Activated CD4-positive, alpha-beta T cell treated with anti-CD3 and anti-CD28 coated beads, Interleukin-2, amount 50 U/mL, for 16 hours (primary cell): ENCODE data around the gene ZNF343.
A peak's percentile ranks its signal among the peaks of the same experiment; 100 is the strongest.
"Not testable (repeated sequence)": the region's sequence is repeated elsewhere in the genome, so short reads cannot be mapped to it uniquely, and the experiment has no call there.

Experiments
- DNase-seq: peaks from one replicate; pipeline ENCODE4 v3.0.0-alpha.2; 2020

Gene ZNF343

GRCh38 chr20:2508631-2509467, at the start of gene ZNF343:
TSS of gene ZNF343 (minus strand) at chr20:2508915. CDS start at chr20:2493895, 15,020 bp downstream.
- peak; percentile 88 for DNase-seq

- no peak for DNase-seq
Observed at GRCh38 chr20:2557873-2558580, 49.3 kb upstream of the ZNF343 start.

GRCh38 chr20:2545594-2545993, 36.9 kb upstream of the ZNF343 start:
- no peak for DNase-seq

GRCh38 chr20:2544211-2544610, 35.5 kb upstream of the ZNF343 start:
- no peak for DNase-seq

GRCh38 chr20:2542361-2542760, 33.6 kb upstream of the ZNF343 start:
- no peak for DNase-seq

GRCh38 chr20:2541940-2542339, 33.2 kb upstream of the ZNF343 start:
- DNase-seq, result no peak

- no peak for DNase-seq
Observed at GRCh38 chr20:2538931-2539720, 30.4 kb upstream of the ZNF343 start.

- DNase-seq, result no peak
Observed at GRCh38 chr20:2538356-2538755, 29.6 kb upstream of the ZNF343 start.

- no peak for DNase-seq
Observed at GRCh38 chr20:2537101-2537500, 28.4 kb upstream of the ZNF343 start.

- DNase-seq, result no peak
Observed at GRCh38 chr20:2536560-2536986, 27.9 kb upstream of the ZNF343 start, which contains the start of gene TMC2. TSS of gene TMC2 (plus strand) at chr20:2536573. CDS start at chr20:2536622, 49 bp downstream.

- DNase-seq, result no peak
Observed at GRCh38 chr20:2535711-2536559, 27.2 kb upstream of the ZNF343 start.

- no peak for DNase-seq
Observed at GRCh38 chr20:2533118-2533517, 24.4 kb upstream of the ZNF343 start.

GRCh38 chr20:2528671-2529271, 20.1 kb upstream of the ZNF343 start:
- DNase-seq, result no peak

- no peak for DNase-seq
Observed at GRCh38 chr20:2527762-2528161, 19.0 kb upstream of the ZNF343 start.

GRCh38 chr20:2526218-2526583, 17.5 kb upstream of the ZNF343 start:
- DNase-seq, result not testable (repeated sequence)

- peak; percentile 27 for DNase-seq
Observed at GRCh38 chr20:2524709-2525506, 16.2 kb upstream of the ZNF343 start.

GRCh38 chr20:2523919-2524708, 15.4 kb upstream of the ZNF343 start:
- peak; percentile 91 for DNase-seq

- peak; percentile 18 for DNase-seq
Observed at GRCh38 chr20:2522826-2523429, 14.2 kb upstream of the ZNF343 start.
